Measurements from ENCODE around the gene ASCC3. TPM values are rescaled to one million over a fixed set of nuclear protein-coding genes. Genes with fewer than 3 reads are reported as not detected.
"Not testable (repeated sequence)": the region's sequence is repeated elsewhere in the genome, so short reads cannot be mapped to it uniquely, and the experiment has no call there.

The ASCC3 gene
- polyA plus RNA-seq, 1 donor from 2014 or later: 30.3 TPM

- Mint-ChIP-seq H3K9me3 (peaks cover 0 to 5% (median 3%) of the 10 kb centered on the region in 3 donors), H3K4me3 (no peak overlapping the region), H3K4me1 (peaks cover 0 to 2% (median 0%) of the 10 kb centered on the region in 3 donors), H3K27me3 (no peaks in the 10 kb centered on the region), H3K36me3 (peaks cover 12% of the 10 kb centered on the region), H3K27ac (no peak overlapping the region)
These were observed 135.6 kb downstream of the ASCC3 start for GRCh38 chr6:100745419-100746041.

GRCh38 chr6:100740439-100740838 lies 140.7 kb downstream of the ASCC3 start:
- peaks cover 13% of the 10 kb centered on the region for H3K36me3 Mint-ChIP-seq
- H3K27me3 Mint-ChIP-seq: no peaks in the 10 kb centered on the region
- H3K4me1 Mint-ChIP-seq: peaks cover 4 to 9% (median 5%) of the 10 kb centered on the region in 3 donors
- peaks cover 3 to 7% (median 5%) of the 10 kb centered on the region in 3 donors for H3K9me3 Mint-ChIP-seq
- no peak overlapping the region for H3K4me3 Mint-ChIP-seq
- H3K27ac Mint-ChIP-seq: no peak overlapping the region

GRCh38 chr6:100737720-100738119 lies 143.4 kb downstream of the ASCC3 start:
- not testable (repeated sequence) for H3K4me3 Mint-ChIP-seq, H3K9me3 Mint-ChIP-seq, H3K27me3 Mint-ChIP-seq
- H3K36me3 Mint-ChIP-seq: peaks cover 11% of the 10 kb centered on the region
- peak overlapping the region in 1 of 3 donors; percentile 12 for H3K27ac Mint-ChIP-seq
- peaks cover 7 to 18% (median 8%) of the 10 kb centered on the region in 3 donors for H3K4me1 Mint-ChIP-seq

GRCh38 chr6:100731411-100731810 lies 149.7 kb downstream of the ASCC3 start:
- Mint-ChIP-seq H3K36me3 (peaks cover 7% of the 10 kb centered on the region), H3K4me3 (no peak overlapping the region), H3K27ac (no peak overlapping the region), H3K4me1 (peaks cover 8 to 24% (median 15%) of the 10 kb centered on the region in 3 donors), H3K9me3 (no peaks in the 10 kb centered on the region), H3K27me3 (no peaks in the 10 kb centered on the region)

- Mint-ChIP-seq H3K9me3 (no peaks in the 10 kb centered on the region), H3K36me3 (peaks cover 7% of the 10 kb centered on the region), H3K4me3 (no peak overlapping the region), H3K4me1 (peaks cover 8 to 24% (median 13%) of the 10 kb centered on the region in 3 donors), H3K27ac (no peak overlapping the region), H3K27me3 (no peaks in the 10 kb centered on the region)
These were observed 150.8 kb downstream of the ASCC3 start for GRCh38 chr6:100730001-100730980.

- Mint-ChIP-seq H3K27ac (no peak overlapping the region), H3K36me3 (peaks cover 12% of the 10 kb centered on the region), H3K27me3 (no peaks in the 10 kb centered on the region), H3K4me1 (peaks cover 7 to 11% (median 10%) of the 10 kb centered on the region in 3 donors), H3K9me3 (no peaks in the 10 kb centered on the region), H3K4me3 (no peak overlapping the region)
These were observed 154.5 kb downstream of the ASCC3 start for GRCh38 chr6:100726666-100727065.

GRCh38 chr6:100724696-100725095 lies 156.4 kb downstream of the ASCC3 start:
- Mint-ChIP-seq H3K36me3 (peaks cover 12% of the 10 kb centered on the region), H3K27me3 (no peaks in the 10 kb centered on the region), H3K4me3 (no peak overlapping the region), H3K4me1 (peaks cover 1 to 13% (median 6%) of the 10 kb centered on the region in 3 donors), H3K9me3 (no peaks in the 10 kb centered on the region), H3K27ac (peak overlapping the region in 1 of 3 donors; percentile 20)

- Mint-ChIP-seq H3K27me3 (no peaks in the 10 kb centered on the region), H3K36me3 (peaks cover 12% of the 10 kb centered on the region), H3K9me3 (no peaks in the 10 kb centered on the region), H3K27ac (peak overlapping the region in 2 of 3 donors; percentile 7 to 20), H3K4me3 (no peak overlapping the region), H3K4me1 (peaks cover 1 to 13% (median 6%) of the 10 kb centered on the region in 3 donors)
These were observed 156.9 kb downstream of the ASCC3 start for GRCh38 chr6:100724222-100724621.

- Mint-ChIP-seq H3K36me3 (peaks cover 13% of the 10 kb centered on the region), H3K9me3 (no peaks in the 10 kb centered on the region), H3K27me3 (no peaks in the 10 kb centered on the region), H3K4me3 (no peak overlapping the region), H3K4me1 (peaks cover 0 to 9% (median 5%) of the 10 kb centered on the region in 3 donors), H3K27ac (no peak overlapping the region)
These were observed 159.9 kb downstream of the ASCC3 start for GRCh38 chr6:100721256-100721655.

GRCh38 chr6:100719883-100720682 lies 161.0 kb downstream of the ASCC3 start:
- no peak overlapping the region for H3K4me3 Mint-ChIP-seq
- H3K27ac Mint-ChIP-seq: peak overlapping the region in 1 of 3 donors; percentile 18

GRCh38 chr6:100712997-100713396 lies 168.1 kb downstream of the ASCC3 start:
- H3K9me3 Mint-ChIP-seq: no peaks in the 10 kb centered on the region
- no peaks in the 10 kb centered on the region for H3K27me3 Mint-ChIP-seq
- H3K36me3 Mint-ChIP-seq: peaks cover 9% of the 10 kb centered on the region
- no peaks in the 10 kb centered on the region for H3K4me1 Mint-ChIP-seq
- no peak overlapping the region for H3K27ac Mint-ChIP-seq
- no peak overlapping the region for H3K4me3 Mint-ChIP-seq

More at GRCh38 chr6:100719883-100720682, 161.0 kb downstream of the ASCC3 start:
- Mint-ChIP-seq H3K36me3 (peaks cover 16% of the 10 kb centered on the region), H3K4me1 (peaks cover 0 to 9% (median 5%) of the 10 kb centered on the region in 3 donors), H3K9me3 (no peaks in the 10 kb centered on the region), H3K27me3 (no peaks in the 10 kb centered on the region)

- Mint-ChIP-seq H3K4me1 (peaks cover 0 to 3% (median 0%) of the 10 kb centered on the region in 3 donors), H3K9me3 (peaks cover 0 to 11% (median 3%) of the 10 kb centered on the region in 3 donors), H3K27ac (no peak overlapping the region), H3K4me3 (no peak overlapping the region), H3K36me3 (peaks cover 17% of the 10 kb centered on the region), H3K27me3 (no peaks in the 10 kb centered on the region)
These were observed 174.6 kb downstream of the ASCC3 start for GRCh38 chr6:100706491-100706890.

GRCh38 chr6:100704961-100705360 lies 176.2 kb downstream of the ASCC3 start:
- H3K4me3 Mint-ChIP-seq: no peak overlapping the region
- H3K36me3 Mint-ChIP-seq: peaks cover 20% of the 10 kb centered on the region
- H3K4me1 Mint-ChIP-seq: peaks cover 0 to 3% (median 0%) of the 10 kb centered on the region in 3 donors
- no peaks in the 10 kb centered on the region for H3K27me3 Mint-ChIP-seq
- H3K9me3 Mint-ChIP-seq: peaks cover 5 to 15% (median 6%) of the 10 kb centered on the region in 3 donors
- H3K27ac Mint-ChIP-seq: no peak overlapping the region

- Mint-ChIP-seq H3K4me3 (no peak overlapping the region), H3K27ac (no peak overlapping the region), H3K36me3 (peaks cover 29% of the 10 kb centered on the region), H3K9me3 (peaks cover 10 to 22% (median 12%) of the 10 kb centered on the region in 3 donors), H3K27me3 (no peaks in the 10 kb centered on the region), H3K4me1 (peaks cover 0 to 1% (median 0%) of the 10 kb centered on the region in 3 donors)
These were observed 179.4 kb downstream of the ASCC3 start for GRCh38 chr6:100701728-100702127.
